HepG2 (cell line): ENCODE results near the gene TIMP3. TPM values are rescaled to one million over a fixed set of nuclear protein-coding genes. Genes with fewer than 3 reads are reported as not detected.

Experiments used
- ATM ChIP-seq: fragments of 450-650 bp; IDR thresholded peaks from 2 replicates; pipeline ENCODE4 v1.7.1; 2017; ENCODE audit warnings: mild to moderate bottlenecking, borderline replicate concordance
- CHD4 ChIP-seq: fragments of 200-600 bp; sonication (generic); IDR thresholded peaks from 2 replicates; pipeline ENCODE4 v1.7.0; 2017; ENCODE audit warnings: mild to moderate bottlenecking, low read length, borderline replicate concordance
- FOXM1 ChIP-seq: sonication (generic); formaldehyde crosslinking; IDR thresholded peaks from 2 replicates; pipeline ENCODE4 v1.5.0; 2020; ENCODE audit warnings: missing genetic modification reagents
- HNF4A ChIP-seq: sonication (generic); formaldehyde crosslinking; IDR thresholded peaks from 2 replicates; pipeline ENCODE4 v1.4.0; 2020; ENCODE audit warnings: missing genetic modification reagents
- JUNB ChIP-seq: sonication (generic); formaldehyde crosslinking; IDR thresholded peaks from 2 replicates; pipeline ENCODE4 v1.8.0; 2022; ENCODE audit warnings: missing genetic modification reagents, mild to moderate bottlenecking, borderline replicate concordance
- KMT2A ChIP-seq: sonication (generic); formaldehyde crosslinking; IDR thresholded peaks from 2 replicates; pipeline ENCODE4 v1.4.0; 2020; ENCODE audit warnings: missing genetic modification reagents
- NCOA2 ChIP-seq: sonication (generic); formaldehyde crosslinking; IDR thresholded peaks from 2 replicates; pipeline ENCODE4 v1.8.0; 2022; ENCODE audit warnings: inconsistent platforms
- NFIC ChIP-seq: IDR thresholded peaks from 2 replicates; pipeline ENCODE4 v1.6.1; 2012; ENCODE audit warnings: mild to moderate bottlenecking, low read length, inconsistent platforms
- PITX1 ChIP-seq: sonication (generic); formaldehyde crosslinking; IDR thresholded peaks from 2 replicates; pipeline ENCODE4 v1.5.1; 2020; ENCODE audit warnings: mild to moderate bottlenecking, missing genetic modification reagents
- SMAD3 ChIP-seq: sonication (generic); formaldehyde crosslinking; IDR thresholded peaks from 2 replicates; pipeline ENCODE4 v1.4.0; 2020; ENCODE audit warnings: missing genetic modification reagents
- SOX6 ChIP-seq, 2 experiments: fragments of 450-650 bp in 1 of 2; sonication (generic) in 1 of 2; formaldehyde crosslinking in 1 of 2; IDR thresholded peaks; 2 replicates each; pipeline versions ENCODE4 v1.4.0 to v1.6.1; 2017 to 2020; ENCODE audit warnings: antibody characterized with exemption in 1 of 2, mild to moderate bottlenecking in 1 of 2, missing genetic modification reagents in 1 of 2
- SUZ12 ChIP-seq: fragments of 150-350 bp; IDR thresholded peaks from 2 replicates; pipeline ENCODE4 v1.6.1; 2014; ENCODE audit warnings: low read depth, low read length
- TEAD3 ChIP-seq: optimal IDR thresholded peaks from 2 replicates; pipeline ENCODE3; 2016; ENCODE audit warnings: borderline replicate concordance
- U2AF1 ChIP-seq: fragments of 200-400 bp; formaldehyde crosslinking; optimal IDR thresholded peaks from 2 replicates; pipeline ENCODE3; 2017; ENCODE audit warnings: mild to moderate bottlenecking, low read depth, low read length
- U2AF2 ChIP-seq: fragments of 200-400 bp; formaldehyde crosslinking; IDR thresholded peaks from 2 replicates; pipeline ENCODE4 v1.6.1; 2017; ENCODE audit warnings: low read depth, mild to moderate bottlenecking, low read length
- ZNF614 ChIP-seq: IDR thresholded peaks from 2 replicates; pipeline ENCODE4 v1.6.1; 2018; ENCODE audit warnings: missing biosample characterization, missing genetic modification reagents, inconsistent platforms, borderline replicate concordance
- ZNF746 ChIP-seq: sonication (generic); formaldehyde crosslinking; IDR thresholded peaks from 2 replicates; pipeline ENCODE4 v1.8.0; 2022; ENCODE audit warnings: mild to moderate bottlenecking, missing genetic modification reagents
- polyA plus RNA-seq, 8 experiments: library from polyadenylated mRNA; depleted of rRNA in 3 of 8; stranded (reverse) in 7 of 8; unstranded in 1 of 8; fragments of >200 nt; fragmentation: Illumina TruSeq in 4 of 8; extraction: Trizol in 4 of 8; gene quantifications; 2 replicates each; pipeline versions ENCODE4 v1.2.1 to v1.2.3, GENCODE V29; 2011 to 2016; ENCODE audit warnings: low read depth in 4 of 8, missing spikeins in 1 of 8, mixed read lengths in 1 of 8; ENCODE audit not compliant: insufficient read depth in 1 of 8
- total RNA-seq, 5 experiments: library from RNA; depleted of rRNA; stranded (reverse); fragments of >200 nt; fragmentation: Illumina TruSeq; extraction: Trizol; gene quantifications; 2 replicates each; pipeline ENCODE4 v1.2.3, GENCODE V29; 2016; ENCODE audit warnings: low read depth in 1 of 5
- TF ChIP-seq, protein P1 (sequence below): sonication (generic); formaldehyde crosslinking; IDR thresholded peaks from 2 replicates; pipeline ENCODE4 v1.9.0; 2021; ENCODE audit warnings: missing genetic modification reagents, borderline replicate concordance
- TF ChIP-seq, protein P2 (sequence below): sonication (generic); formaldehyde crosslinking; IDR thresholded peaks from 2 replicates; pipeline ENCODE4 v1.4.0; 2020; ENCODE audit warnings: missing genetic modification reagents; ENCODE audit errors: not compliant biosample characterization
- TF ChIP-seq, protein P3 (sequence below): sonication (generic); formaldehyde crosslinking; IDR thresholded peaks from 2 replicates; pipeline ENCODE4 v1.4.0; 2020; ENCODE audit warnings: low read depth, mild to moderate bottlenecking, missing genetic modification reagents
- TF ChIP-seq, protein P4 (sequence below): sonication (generic); formaldehyde crosslinking; IDR thresholded peaks from 2 replicates; pipeline ENCODE4 v1.8.1; 2023; ENCODE audit warnings: mild to moderate bottlenecking, missing genetic modification reagents
- TF ChIP-seq, protein P5 (sequence below): IDR thresholded peaks from 2 replicates; pipeline ENCODE4 v1.6.1; 2016; ENCODE audit warnings: missing genetic modification reagents, missing compliant biosample characterization
- TF ChIP-seq, protein P6 (sequence below): sonication (generic); formaldehyde crosslinking; IDR thresholded peaks from 2 replicates; pipeline ENCODE4 v1.8.1; 2023; ENCODE audit warnings: mild to moderate bottlenecking, missing genetic modification reagents, borderline replicate concordance

TIMP3 gene
- total and polyA plus RNA-seq, 2 of the 13 experiments (the other 11 are each of a cell fraction or from before 2014, with no cell fraction given), result 57.3 to 86.6 TPM

DNA sequence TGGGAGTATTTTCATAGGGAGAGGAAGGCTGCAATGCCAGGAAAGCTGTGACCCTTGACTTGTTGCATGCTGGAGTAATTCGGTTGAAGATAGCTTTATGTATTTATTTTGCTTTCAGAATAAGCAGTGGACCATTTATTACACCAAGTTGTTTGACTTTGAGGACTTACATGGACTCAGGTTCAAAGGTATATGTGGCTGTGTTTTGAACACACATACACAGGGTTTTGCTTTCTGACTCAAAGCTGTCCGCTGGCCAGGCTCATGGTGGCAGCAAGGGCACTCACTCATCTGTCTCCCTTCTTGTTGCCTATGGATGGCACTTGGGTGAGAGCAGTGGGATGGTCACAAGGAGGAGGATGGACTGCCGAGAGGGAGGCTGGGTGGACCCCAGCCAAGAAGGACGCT, 6.5 kb downstream of the TIMP3 start (continued):
- TF ChIP-seq, protein P1, sequence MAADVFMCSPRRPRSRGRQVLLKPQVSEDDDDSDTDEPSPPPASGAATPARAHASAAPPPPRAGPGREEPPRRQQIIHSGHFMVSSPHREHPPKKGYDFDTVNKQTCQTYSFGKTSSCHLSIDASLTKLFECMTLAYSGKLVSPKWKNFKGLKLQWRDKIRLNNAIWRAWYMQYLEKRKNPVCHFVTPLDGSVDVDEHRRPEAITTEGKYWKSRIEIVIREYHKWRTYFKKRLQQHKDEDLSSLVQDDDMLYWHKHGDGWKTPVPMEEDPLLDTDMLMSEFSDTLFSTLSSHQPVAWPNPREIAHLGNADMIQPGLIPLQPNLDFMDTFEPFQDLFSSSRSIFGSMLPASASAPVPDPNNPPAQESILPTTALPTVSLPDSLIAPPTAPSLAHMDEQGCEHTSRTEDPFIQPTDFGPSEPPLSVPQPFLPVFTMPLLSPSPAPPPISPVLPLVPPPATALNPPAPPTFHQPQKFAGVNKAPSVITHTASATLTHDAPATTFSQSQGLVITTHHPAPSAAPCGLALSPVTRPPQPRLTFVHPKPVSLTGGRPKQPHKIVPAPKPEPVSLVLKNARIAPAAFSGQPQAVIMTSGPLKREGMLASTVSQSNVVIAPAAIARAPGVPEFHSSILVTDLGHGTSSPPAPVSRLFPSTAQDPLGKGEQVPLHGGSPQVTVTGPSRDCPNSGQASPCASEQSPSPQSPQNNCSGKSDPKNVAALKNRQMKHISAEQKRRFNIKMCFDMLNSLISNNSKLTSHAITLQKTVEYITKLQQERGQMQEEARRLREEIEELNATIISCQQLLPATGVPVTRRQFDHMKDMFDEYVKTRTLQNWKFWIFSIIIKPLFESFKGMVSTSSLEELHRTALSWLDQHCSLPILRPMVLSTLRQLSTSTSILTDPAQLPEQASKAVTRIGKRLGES (CRISPR knock-in tag), result no peak
- no peak for TF ChIP-seq SUZ12
- TF ChIP-seq U2AF1, result no peak
- TF ChIP-seq, protein P2, sequence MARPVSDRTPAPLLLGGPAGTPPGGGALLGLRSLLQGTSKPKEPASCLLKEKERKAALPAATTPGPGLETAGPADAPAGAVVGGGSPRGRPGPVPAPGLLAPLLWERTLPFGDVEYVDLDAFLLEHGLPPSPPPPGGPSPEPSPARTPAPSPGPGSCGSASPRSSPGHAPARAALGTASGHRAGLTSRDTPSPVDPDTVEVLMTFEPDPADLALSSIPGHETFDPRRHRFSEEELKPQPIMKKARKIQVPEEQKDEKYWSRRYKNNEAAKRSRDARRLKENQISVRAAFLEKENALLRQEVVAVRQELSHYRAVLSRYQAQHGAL (CRISPR knock-in tag), result no peak
- TF ChIP-seq FOXM1 (CRISPR knock-in tag), result no peak
- TF ChIP-seq TEAD3 (CRISPR knock-in tag), result peak; percentile 40
- TF ChIP-seq SMAD3 (CRISPR knock-in tag), result no peak
- TF ChIP-seq, protein P3, sequence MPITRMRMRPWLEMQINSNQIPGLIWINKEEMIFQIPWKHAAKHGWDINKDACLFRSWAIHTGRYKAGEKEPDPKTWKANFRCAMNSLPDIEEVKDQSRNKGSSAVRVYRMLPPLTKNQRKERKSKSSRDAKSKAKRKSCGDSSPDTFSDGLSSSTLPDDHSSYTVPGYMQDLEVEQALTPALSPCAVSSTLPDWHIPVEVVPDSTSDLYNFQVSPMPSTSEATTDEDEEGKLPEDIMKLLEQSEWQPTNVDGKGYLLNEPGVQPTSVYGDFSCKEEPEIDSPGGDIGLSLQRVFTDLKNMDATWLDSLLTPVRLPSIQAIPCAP (CRISPR knock-in tag), result no peak
- TF ChIP-seq ATM, result no peak
- 0 out of 2 replicates have a peak, but pooled peaks have one; percentile 37 for TF ChIP-seq PITX1 (CRISPR knock-in tag)
- peak; percentile 77; the same call in 1 of the 2 replicates for TF ChIP-seq ZNF614
- TF ChIP-seq, protein P4, sequence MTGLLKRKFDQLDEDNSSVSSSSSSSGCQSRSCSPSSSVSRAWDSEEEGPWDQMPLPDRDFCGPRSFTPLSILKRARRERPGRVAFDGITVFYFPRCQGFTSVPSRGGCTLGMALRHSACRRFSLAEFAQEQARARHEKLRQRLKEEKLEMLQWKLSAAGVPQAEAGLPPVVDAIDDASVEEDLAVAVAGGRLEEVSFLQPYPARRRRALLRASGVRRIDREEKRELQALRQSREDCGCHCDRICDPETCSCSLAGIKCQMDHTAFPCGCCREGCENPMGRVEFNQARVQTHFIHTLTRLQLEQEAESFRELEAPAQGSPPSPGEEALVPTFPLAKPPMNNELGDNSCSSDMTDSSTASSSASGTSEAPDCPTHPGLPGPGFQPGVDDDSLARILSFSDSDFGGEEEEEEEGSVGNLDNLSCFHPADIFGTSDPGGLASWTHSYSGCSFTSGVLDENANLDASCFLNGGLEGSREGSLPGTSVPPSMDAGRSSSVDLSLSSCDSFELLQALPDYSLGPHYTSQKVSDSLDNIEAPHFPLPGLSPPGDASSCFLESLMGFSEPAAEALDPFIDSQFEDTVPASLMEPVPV (CRISPR knock-in tag), result no peak
- 0 out of 2 replicates have a peak, but pooled peaks have one; percentile 73 for TF ChIP-seq CHD4
- TF ChIP-seq, protein P5, sequence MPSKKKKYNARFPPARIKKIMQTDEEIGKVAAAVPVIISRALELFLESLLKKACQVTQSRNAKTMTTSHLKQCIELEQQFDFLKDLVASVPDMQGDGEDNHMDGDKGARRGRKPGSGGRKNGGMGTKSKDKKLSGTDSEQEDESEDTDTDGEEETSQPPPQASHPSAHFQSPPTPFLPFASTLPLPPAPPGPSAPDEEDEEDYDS (CRISPR knock-in tag), result peak; percentile 34; the same call in 1 of the 2 replicates
- TF ChIP-seq SOX6 (IDR thresholded peaks at IDR 0.05), result no peak
- TF ChIP-seq SOX6 (CRISPR knock-in tag; IDR thresholded peaks at IDR 0.05), result peak; percentile 56; the same call in 1 of the 2 replicates
- TF ChIP-seq NCOA2, result peak; percentile 61
- no peak for TF ChIP-seq ZNF746
- TF ChIP-seq JUNB (CRISPR knock-in tag), result no peak
- TF ChIP-seq, protein P6, sequence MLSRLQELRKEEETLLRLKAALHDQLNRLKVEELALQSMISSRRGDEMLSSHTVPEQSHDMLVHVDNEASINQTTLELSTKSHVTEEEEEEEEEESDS, result no peak
- TF ChIP-seq HNF4A, result peak; percentile 95
- TF ChIP-seq U2AF2, result no peak
- TF ChIP-seq KMT2A (CRISPR knock-in tag), result no peak
- 0 out of 2 replicates have a peak, but pooled peaks have one; percentile 30 for TF ChIP-seq NFIC
